AG04450 (cell line): ENCODE results near the gene SRPK2. TPM values are rescaled to one million over a fixed set of nuclear protein-coding genes. Genes with fewer than 3 reads are reported as not detected.

Experiments
- CTCF ChIA-PET: fragments of 300-600, 350-600 bp; formaldehyde crosslinking; extraction: SDS; loops from one replicate; lab custom pipeline; 2022; ENCODE audit warnings: antibody characterized with exemption, inconsistent platforms; lab: Charles Lee
- POLR2A ChIA-PET: fragments of 350-600 bp; formaldehyde crosslinking; extraction: SDS; loops from one replicate; lab custom pipeline; 2021; ENCODE audit warnings: antibody characterized with exemption, inconsistent platforms; lab: Yijun Ruan, JAX
- DNase-seq: peaks from one replicate; pipeline ENCODE4 v3.0.0-alpha.2; 2011; ENCODE audit warnings: low read depth, low spot score
- H3K27ac ChIP-seq: one replicate; pipeline ENCODE4 v1.5.1; 2012; ENCODE audit warnings: low read depth, low read length, control low read depth
- H3K27me3 ChIP-seq: one replicate; pipeline ENCODE4 v1.6.0; 2012; ENCODE audit warnings: low read length; ENCODE audit not compliant: control insufficient read depth, insufficient read depth
- H3K4me3 ChIP-seq: 2 replicates; pipeline ENCODE4 v1.5.1; 2011; ENCODE audit warnings: mild to moderate bottlenecking, low read depth, low read length, control low read depth
- H3K9me3 ChIP-seq: 2 replicates; pipeline ENCODE4 v1.5.1; 2012; ENCODE audit warnings: low read length; ENCODE audit not compliant: control insufficient read depth, insufficient read depth
- polyA plus RNA-seq: library from polyadenylated mRNA; depleted of rRNA; stranded (reverse); fragments of >200 nt; gene quantifications from 2 replicates; pipeline ENCODE4 v1.2.3, GENCODE V29; 2011
- TF ChIP-seq, protein P1 (sequence below): IDR thresholded peaks from 2 replicates; pipeline ENCODE4 v1.5.1; 2011; ENCODE audit warnings: low read depth, low read length, control low read depth, inconsistent platforms

SRPK2 gene
- polyA plus RNA-seq, 1 experiment = 22.4 TPM

GRCh38 chr7:105213611-105214010 is 175.1 kb downstream of the SRPK2 start:
- DNase-seq = no peak
- ChIA-PET POLR2A (no interaction called here), CTCF (interaction anchor here (0.6 to 0.7 kb wide), 2 partner anchors 83 to 121 kb away, joined by 3 to 7 read pairs; no protein-coding TSS in a partner anchor)
- Histone ChIP-seq H3K9me3 (no peaks in the 10 kb centered on the region), H3K27ac (no peak overlapping the region), H3K4me3 (no peak overlapping the region), H3K27me3 (no peaks in the 10 kb centered on the region)
- TF ChIP-seq, protein P1, sequence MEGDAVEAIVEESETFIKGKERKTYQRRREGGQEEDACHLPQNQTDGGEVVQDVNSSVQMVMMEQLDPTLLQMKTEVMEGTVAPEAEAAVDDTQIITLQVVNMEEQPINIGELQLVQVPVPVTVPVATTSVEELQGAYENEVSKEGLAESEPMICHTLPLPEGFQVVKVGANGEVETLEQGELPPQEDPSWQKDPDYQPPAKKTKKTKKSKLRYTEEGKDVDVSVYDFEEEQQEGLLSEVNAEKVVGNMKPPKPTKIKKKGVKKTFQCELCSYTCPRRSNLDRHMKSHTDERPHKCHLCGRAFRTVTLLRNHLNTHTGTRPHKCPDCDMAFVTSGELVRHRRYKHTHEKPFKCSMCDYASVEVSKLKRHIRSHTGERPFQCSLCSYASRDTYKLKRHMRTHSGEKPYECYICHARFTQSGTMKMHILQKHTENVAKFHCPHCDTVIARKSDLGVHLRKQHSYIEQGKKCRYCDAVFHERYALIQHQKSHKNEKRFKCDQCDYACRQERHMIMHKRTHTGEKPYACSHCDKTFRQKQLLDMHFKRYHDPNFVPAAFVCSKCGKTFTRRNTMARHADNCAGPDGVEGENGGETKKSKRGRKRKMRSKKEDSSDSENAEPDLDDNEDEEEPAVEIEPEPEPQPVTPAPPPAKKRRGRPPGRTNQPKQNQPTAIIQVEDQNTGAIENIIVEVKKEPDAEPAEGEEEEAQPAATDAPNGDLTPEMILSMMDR = no peak

GRCh38 chr7:105212212-105212611 is 176.5 kb downstream of the SRPK2 start:
- TF ChIP-seq, protein P1 = no peak
- ChIA-PET POLR2A (no interaction called here), CTCF (interaction anchor here (0.6 kb wide), 1 partner anchor 294 kb away, joined by 6 read pairs; no protein-coding TSS in a partner anchor)
- no peaks in the 10 kb centered on the region for H3K9me3 ChIP-seq
- no peak for DNase-seq
- H3K27ac ChIP-seq = no peak overlapping the region
- no peak overlapping the region for H3K4me3 ChIP-seq
- H3K27me3 ChIP-seq = no peaks in the 10 kb centered on the region

DNA sequence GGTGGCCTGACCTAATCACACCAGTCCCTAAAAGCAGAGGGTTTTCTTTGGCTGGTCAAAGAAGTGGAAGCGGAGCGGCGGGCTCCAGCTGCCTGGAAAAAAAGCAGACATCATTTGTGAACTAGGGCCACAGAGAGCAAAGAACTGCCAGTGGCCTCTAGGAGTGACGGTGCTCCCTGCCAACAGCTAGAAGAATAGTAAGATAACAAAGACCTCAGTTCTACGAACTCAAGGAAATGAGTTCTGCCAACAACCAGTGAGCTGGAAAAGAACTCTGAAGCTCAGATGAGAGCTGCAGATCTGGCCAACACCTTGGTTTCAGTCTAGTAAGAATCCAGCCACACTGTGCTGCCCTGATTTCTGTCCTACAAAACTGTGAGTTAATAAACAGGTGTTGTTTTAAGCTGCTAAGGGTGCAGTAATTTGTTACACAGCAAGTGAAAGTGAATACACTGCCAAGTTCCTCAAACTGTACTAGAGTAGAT is 178.0 kb downstream of the SRPK2 start:
- TF ChIP-seq, protein P1 = no peak
- ChIA-PET CTCF (interaction anchor here (1.0 kb wide), 1 partner anchor 12 kb away, joined by 3 read pairs; no protein-coding TSS in a partner anchor), POLR2A (no interaction called here)
- H3K4me3 ChIP-seq = no peak overlapping the region
- no peaks in the 10 kb centered on the region for H3K9me3 ChIP-seq
- DNase-seq = no peak
- H3K27ac ChIP-seq = no peak overlapping the region
- no peaks in the 10 kb centered on the region for H3K27me3 ChIP-seq

DNA sequence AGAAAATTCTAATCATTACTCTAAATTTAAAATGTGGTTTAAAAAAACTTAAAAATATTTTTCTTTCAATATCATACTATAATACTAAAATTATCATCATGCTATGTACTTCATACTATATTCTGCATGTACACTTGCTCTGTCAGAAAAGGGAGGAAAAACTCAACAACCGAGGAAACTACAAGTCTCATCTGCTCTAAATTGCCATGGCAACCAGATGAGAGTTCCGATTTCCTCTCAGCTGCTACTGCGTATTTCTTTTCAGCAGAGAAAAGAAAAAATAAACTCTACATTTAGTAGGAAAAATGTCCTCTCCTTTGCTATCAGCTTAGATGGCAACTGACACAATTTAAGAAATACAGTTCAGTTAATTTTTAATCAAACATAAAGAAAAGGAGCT is 178.9 kb downstream of the SRPK2 start:
- Histone ChIP-seq H3K27ac (no peak overlapping the region), H3K9me3 (no peaks in the 10 kb centered on the region), H3K4me3 (no peak overlapping the region), H3K27me3 (no peaks in the 10 kb centered on the region)
- POLR2A ChIA-PET = no interaction called here
- TF ChIP-seq, protein P1 = no peak
- no peak for DNase-seq
- CTCF ChIA-PET = interaction anchor here (1.0 kb wide), 1 partner anchor 11 kb away, joined by 3 read pairs; no protein-coding TSS in a partner anchor

- no peak overlapping the region for H3K4me3 ChIP-seq
- TF ChIP-seq, protein P1 = no peak
- POLR2A ChIA-PET = interaction anchor here (0.7 kb wide), 1 partner anchor 385 kb away, joined by 6 read pairs; no protein-coding TSS in a partner anchor
- CTCF ChIA-PET = interaction anchor here (0.5 to 1.0 kb wide), 2 partner anchors 10 to 384 kb away, joined by 3 read pairs; no protein-coding TSS in a partner anchor
- no peaks in the 10 kb centered on the region for H3K27me3 ChIP-seq
- H3K27ac ChIP-seq = no peak overlapping the region
- DNase-seq = no peak
- H3K9me3 ChIP-seq = no peaks in the 10 kb centered on the region
These were observed 179.3 kb downstream of the SRPK2 start for GRCh38 chr7:105209433-105209832.
